Neural crest cell (in vitro differentiated cells): ENCODE data around the gene WBP11. TPM values are rescaled to one million over a fixed set of nuclear protein-coding genes. Genes with fewer than 3 reads are reported as not detected.
A peak's percentile ranks its signal among the peaks of the same experiment; 100 is the strongest.
"Not testable (repeated sequence)": the region's sequence is repeated elsewhere in the genome, so short reads cannot be mapped to it uniquely, and the experiment has no call there.

Experiments
- DNase-seq: peaks from one replicate; pipeline ENCODE4 v3.0.0; 2021; ENCODE audit warnings: low read depth, mixed read lengths, low spot score
- H3K27ac Mint-ChIP-seq: one replicate; pipeline ENCODE4 v1.8.0; 2021; ENCODE audit warnings: mild to moderate bottlenecking, mixed read lengths; ENCODE audit not compliant: unreplicated experiment
- H3K27me3 Mint-ChIP-seq: 2 replicates; pipeline ENCODE4 v1.8.0; 2021; ENCODE audit warnings: low read depth, mild to moderate bottlenecking, mixed read lengths
- H3K36me3 Mint-ChIP-seq: 2 replicates; pipeline ENCODE4 v1.8.0; 2021; ENCODE audit warnings: low read depth, mild to moderate bottlenecking, mixed read lengths
- H3K4me1 Mint-ChIP-seq: 2 replicates; pipeline ENCODE4 v1.8.0; 2021; ENCODE audit warnings: mixed read lengths
- H3K4me3 Mint-ChIP-seq: one replicate; pipeline ENCODE4 v1.8.0; 2021; ENCODE audit warnings: mild to moderate bottlenecking, mixed read lengths
- H3K9me3 Mint-ChIP-seq: 2 replicates; pipeline ENCODE4 v1.8.0; 2021; ENCODE audit warnings: mixed read lengths
- CTCF ChIP-seq: fragments of 200-600 bp; sonication (generic); conservative IDR thresholded peaks from 2 replicates; pipeline ENCODE4 v1.5.0; 2021; ENCODE audit warnings: antibody characterized with exemption, mild to moderate bottlenecking
- total RNA-seq: library from RNA; stranded (reverse); gene quantifications from 2 replicates; pipeline ENCODE4 v1.2.1, GENCODE V29; 2021

Gene WBP11
- total RNA-seq, 1 donor from 2014 or later = 101 TPM

GRCh38 chr12:14768823-14769405 lies 34.4 kb downstream of the WBP11 start:
- Mint-ChIP-seq H3K4me1 (peaks cover 42% of the 10 kb centered on the region), H3K27me3 (peaks cover 9% of the 10 kb centered on the region), H3K27ac (no peak overlapping the region), H3K36me3 (peaks cover 14% of the 10 kb centered on the region), H3K9me3 (peaks cover 6% of the 10 kb centered on the region), H3K4me3 (peak overlapping the region; percentile 99)
- no peak for DNase-seq
- no peak for TF ChIP-seq CTCF

GRCh38 chr12:14767617-14768016 lies 35.7 kb downstream of the WBP11 start:
- Mint-ChIP-seq H3K4me3 (peak overlapping the region; percentile 99), H3K27me3 (peaks cover 5% of the 10 kb centered on the region), H3K9me3 (peaks cover 6% of the 10 kb centered on the region), H3K27ac (no peak overlapping the region), H3K36me3 (peaks cover 15% of the 10 kb centered on the region), H3K4me1 (peaks cover 41% of the 10 kb centered on the region)
- DNase-seq = no peak
- TF ChIP-seq CTCF = no peak

- DNase-seq = no peak
- TF ChIP-seq CTCF = no peak
- H3K4me3 Mint-ChIP-seq = peak overlapping the region; percentile 69
- H3K27me3 Mint-ChIP-seq = peaks cover 5% of the 10 kb centered on the region
- peaks cover 15% of the 10 kb centered on the region for H3K36me3 Mint-ChIP-seq
- peaks cover 6% of the 10 kb centered on the region for H3K9me3 Mint-ChIP-seq
- no peak overlapping the region for H3K27ac Mint-ChIP-seq
- peaks cover 35% of the 10 kb centered on the region for H3K4me1 Mint-ChIP-seq
Observed at GRCh38 chr12:14766649-14767215, 36.5 kb downstream of the WBP11 start.

DNA sequence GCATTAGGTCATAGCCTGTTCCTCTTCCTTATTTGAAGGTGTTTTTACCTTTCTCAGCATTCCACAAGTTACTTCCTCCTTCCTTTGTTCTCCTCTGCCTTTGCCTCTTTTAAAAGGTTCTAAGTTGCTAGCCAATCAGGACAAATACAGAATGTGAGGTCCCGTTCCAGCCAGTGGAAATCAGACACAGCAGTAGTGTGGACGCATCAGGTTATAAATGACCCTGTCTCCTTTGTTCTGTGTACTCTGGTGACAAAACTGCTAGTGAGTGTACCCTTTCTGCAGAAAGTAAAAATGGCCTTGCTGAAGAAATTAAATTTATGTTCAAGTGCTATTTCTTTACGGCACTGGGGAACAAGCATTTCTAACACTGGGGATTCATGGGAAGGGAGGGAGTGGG lies 37.3 kb downstream of the WBP11 start:
- not testable (repeated sequence) for DNase-seq, H3K9me3 Mint-ChIP-seq, H3K27me3 Mint-ChIP-seq, H3K27ac Mint-ChIP-seq, H3K4me3 Mint-ChIP-seq
- Mint-ChIP-seq H3K36me3 (peaks cover 15% of the 10 kb centered on the region), H3K4me1 (peaks cover 28% of the 10 kb centered on the region)

DNA sequence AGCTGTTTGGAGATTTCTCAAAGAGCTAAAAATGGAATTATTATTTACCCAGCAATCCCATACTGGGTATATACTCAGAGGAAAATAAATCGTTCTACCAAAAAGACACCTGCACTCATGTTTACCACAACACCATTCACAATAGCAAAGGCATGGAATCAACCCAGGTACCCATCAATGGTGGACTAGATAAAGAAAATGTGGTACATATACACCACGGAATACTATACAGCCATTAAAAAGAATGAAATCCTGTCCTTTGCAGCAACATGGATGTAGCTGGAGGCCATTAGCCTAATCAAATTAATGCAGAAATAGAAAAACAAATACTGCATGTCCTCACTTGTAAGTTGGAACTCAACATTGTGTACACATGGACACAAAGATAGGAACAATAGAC lies 37.9 kb downstream of the WBP11 start:
- Mint-ChIP-seq H3K36me3 (peaks cover 18% of the 10 kb centered on the region), H3K27ac (no peak overlapping the region), H3K4me3 (no peak overlapping the region), H3K4me1 (peaks cover 23% of the 10 kb centered on the region), H3K9me3 (peaks cover 6% of the 10 kb centered on the region), H3K27me3 (no peaks in the 10 kb centered on the region)
- DNase-seq = no peak
- no peak for TF ChIP-seq CTCF

DNA sequence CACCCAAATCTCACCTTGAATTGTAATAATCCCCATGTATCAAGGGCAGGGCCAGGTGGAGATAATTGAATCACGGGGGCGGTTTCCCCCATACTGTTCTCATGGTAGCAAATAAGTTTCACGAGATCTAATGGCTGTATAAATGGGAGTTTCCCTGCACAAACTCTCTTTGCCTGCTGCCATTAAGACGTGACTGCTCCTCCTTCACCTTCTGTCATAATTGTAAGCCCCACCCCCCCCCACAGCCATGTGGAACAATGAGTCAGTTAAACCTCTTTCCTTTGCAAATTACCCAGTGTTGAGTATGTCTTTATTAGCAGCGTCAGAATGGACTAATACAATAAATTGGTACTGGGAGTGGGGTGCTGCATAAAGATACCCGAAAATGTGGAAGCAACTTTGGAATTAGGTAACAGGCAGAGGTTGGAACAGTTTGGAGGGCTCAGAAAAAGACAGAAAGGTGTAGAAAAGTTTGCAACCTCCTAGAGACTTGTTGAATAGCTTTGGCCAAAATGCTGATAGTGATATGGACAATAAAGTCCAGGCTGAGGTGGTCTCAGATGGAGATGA lies 43.5 kb downstream of the WBP11 start:
- DNase-seq, H3K4me3 Mint-ChIP-seq, H3K27ac Mint-ChIP-seq, H3K9me3 Mint-ChIP-seq, H3K27me3 Mint-ChIP-seq, H3K36me3 Mint-ChIP-seq, H3K4me1 Mint-ChIP-seq: not testable (repeated sequence)
